H1 (cell line): ENCODE results near the gene BCAS3. TPM values are rescaled to one million over a fixed set of nuclear protein-coding genes. Genes with fewer than 3 reads are reported as not detected.

Experiments used
- CREB1 ChIP-seq: IDR thresholded peaks from 2 replicates; pipeline ENCODE4 v1.6.1; 2012; ENCODE audit warnings: inconsistent platforms
- GABPA ChIP-seq: IDR thresholded peaks from 2 replicates; pipeline ENCODE4 v1.6.1; 2011; ENCODE audit warnings: mild to moderate bottlenecking, low read length, moderate library complexity, borderline replicate concordance; ENCODE audit not compliant: insufficient read depth
- RBBP5 ChIP-seq: IDR thresholded peaks from 2 replicates; pipeline ENCODE4 v1.7.1; 2012; ENCODE audit warnings: low read depth, mild to moderate bottlenecking, inconsistent platforms, low read length, moderate library complexity, borderline replicate concordance
- RFX5 ChIP-seq: IDR thresholded peaks from 2 replicates; pipeline ENCODE4 v1.6.1; 2011; ENCODE audit warnings: low read depth, low read length, improper control_type of control experiment, borderline replicate concordance
- polyA plus RNA-seq, 7 experiments: library from polyadenylated mRNA; depleted of rRNA in 3 of 7; stranded (reverse) in 5 of 7; unstranded in 2 of 7; fragments of >200 nt in 5 of 7; fragments of 200-250 nt in 2 of 7; gene quantifications; 1 replicate in 5 of 7; 2 replicates in 1 of 7; 4 replicates in 1 of 7; pipeline versions ENCODE4 v1.2.1 to v1.2.3, GENCODE V29; 2011 to 2013; ENCODE audit warnings: missing spikeins in 2 of 7, mixed read lengths in 2 of 7
- total RNA-seq: library from RNA; stranded (reverse); fragmentation: NEBNext Ultra II Directional; extraction: Animal tissue kit (Norgen Biotek cat#: 25700); gene quantifications from 2 replicates; pipeline ENCODE4 v1.2.1, GENCODE V29; 2021

BCAS3 gene
- total and polyA plus RNA-seq, 2 of the 8 experiments (the other 6 are each of a cell fraction or from before 2014, with no cell fraction given) = 9.9 to 13.3 TPM

- TF ChIP-seq GABPA = no peak
- TF ChIP-seq RBBP5 = no peak
- no peak for TF ChIP-seq CREB1
- TF ChIP-seq RFX5 = no peak
Observed at GRCh38 chr17:60888812-60889709, 211.4 kb downstream of the BCAS3 start (continued).
